LNCAP (cell line): ENCODE results near the gene PSMD6.

Experiments
- TF ChIP-seq, protein P1 (sequence below): fragments of 450-650 bp; IDR thresholded peaks from 2 replicates; pipeline ENCODE4 v1.5.1; 2017; ENCODE audit warnings: mild to moderate bottlenecking

The PSMD6 gene

DNA sequence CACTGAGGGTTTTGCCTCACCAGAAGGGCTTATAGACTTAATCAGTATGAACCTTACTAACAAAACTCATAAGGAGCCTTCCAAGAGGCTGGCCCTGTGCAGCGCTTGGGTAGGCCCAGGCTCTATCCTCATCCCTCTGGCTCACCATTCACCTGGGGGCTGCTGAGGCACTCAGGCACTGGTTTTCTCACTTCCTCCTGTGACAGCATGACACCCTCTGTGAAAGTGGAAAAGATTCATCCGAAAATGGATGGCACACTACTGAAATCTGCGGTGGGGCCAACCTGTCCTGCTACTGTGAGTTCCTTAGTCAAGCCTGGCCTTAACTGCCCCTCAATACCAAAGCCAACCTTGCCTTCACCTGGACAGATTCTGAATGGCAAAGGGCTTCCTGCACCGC, 41.3 kb downstream of the PSMD6 start:
- TF ChIP-seq, protein P1, sequence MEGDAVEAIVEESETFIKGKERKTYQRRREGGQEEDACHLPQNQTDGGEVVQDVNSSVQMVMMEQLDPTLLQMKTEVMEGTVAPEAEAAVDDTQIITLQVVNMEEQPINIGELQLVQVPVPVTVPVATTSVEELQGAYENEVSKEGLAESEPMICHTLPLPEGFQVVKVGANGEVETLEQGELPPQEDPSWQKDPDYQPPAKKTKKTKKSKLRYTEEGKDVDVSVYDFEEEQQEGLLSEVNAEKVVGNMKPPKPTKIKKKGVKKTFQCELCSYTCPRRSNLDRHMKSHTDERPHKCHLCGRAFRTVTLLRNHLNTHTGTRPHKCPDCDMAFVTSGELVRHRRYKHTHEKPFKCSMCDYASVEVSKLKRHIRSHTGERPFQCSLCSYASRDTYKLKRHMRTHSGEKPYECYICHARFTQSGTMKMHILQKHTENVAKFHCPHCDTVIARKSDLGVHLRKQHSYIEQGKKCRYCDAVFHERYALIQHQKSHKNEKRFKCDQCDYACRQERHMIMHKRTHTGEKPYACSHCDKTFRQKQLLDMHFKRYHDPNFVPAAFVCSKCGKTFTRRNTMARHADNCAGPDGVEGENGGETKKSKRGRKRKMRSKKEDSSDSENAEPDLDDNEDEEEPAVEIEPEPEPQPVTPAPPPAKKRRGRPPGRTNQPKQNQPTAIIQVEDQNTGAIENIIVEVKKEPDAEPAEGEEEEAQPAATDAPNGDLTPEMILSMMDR = no peak

DNA sequence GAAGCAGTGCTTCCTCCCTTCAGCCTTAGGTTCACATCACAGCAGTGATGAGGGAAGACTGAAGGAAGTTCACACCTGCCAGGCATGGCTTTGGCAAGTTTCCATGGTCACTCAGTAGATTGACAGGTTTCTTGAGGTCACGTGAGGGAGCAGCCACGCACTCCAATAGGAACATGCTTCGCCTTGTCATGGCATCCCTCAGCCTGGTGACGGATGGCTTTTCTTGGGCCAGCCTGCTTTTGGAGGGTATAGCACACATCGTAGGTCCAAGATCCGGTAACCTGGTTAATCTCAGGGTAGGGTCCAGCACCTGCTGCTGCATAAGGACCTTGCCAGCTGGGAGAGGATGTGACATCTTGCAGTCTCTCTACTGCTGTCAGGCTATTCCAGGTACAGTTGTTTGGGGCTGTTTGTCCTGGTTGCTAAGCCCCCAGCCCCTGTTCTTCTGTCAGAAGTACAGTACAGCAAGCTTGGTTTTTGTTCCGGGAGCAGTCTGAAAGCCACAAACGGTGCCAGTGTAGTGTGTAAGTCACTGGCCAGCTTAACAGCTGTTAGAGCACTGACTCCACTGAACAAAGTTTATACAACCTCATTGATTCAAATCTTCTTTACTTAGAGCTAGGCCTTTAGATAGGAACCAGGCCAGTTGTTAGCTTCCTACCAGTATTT, 42.3 kb downstream of the PSMD6 start:
- TF ChIP-seq, protein P1 = no peak

DNA sequence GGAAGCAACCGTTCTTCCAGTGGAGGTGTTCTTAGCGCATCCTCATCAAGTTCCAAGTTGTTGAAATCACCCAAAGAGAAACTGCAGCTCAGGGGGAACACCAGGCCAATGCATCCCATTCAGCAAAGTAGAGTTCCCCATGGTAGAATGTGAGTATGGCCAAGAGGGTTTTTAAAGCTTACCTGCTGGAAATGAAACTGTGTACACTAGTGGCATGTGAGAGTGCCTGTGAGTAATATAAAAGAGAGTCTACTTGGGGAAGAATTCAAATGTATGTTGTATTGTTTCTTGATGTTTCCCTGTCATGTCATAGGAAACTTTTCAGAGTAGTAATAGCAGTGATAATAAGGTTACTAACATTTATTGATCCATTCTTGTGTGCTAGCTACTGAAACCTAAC, 43.3 kb downstream of the PSMD6 start:
- TF ChIP-seq, protein P1 = no peak

DNA sequence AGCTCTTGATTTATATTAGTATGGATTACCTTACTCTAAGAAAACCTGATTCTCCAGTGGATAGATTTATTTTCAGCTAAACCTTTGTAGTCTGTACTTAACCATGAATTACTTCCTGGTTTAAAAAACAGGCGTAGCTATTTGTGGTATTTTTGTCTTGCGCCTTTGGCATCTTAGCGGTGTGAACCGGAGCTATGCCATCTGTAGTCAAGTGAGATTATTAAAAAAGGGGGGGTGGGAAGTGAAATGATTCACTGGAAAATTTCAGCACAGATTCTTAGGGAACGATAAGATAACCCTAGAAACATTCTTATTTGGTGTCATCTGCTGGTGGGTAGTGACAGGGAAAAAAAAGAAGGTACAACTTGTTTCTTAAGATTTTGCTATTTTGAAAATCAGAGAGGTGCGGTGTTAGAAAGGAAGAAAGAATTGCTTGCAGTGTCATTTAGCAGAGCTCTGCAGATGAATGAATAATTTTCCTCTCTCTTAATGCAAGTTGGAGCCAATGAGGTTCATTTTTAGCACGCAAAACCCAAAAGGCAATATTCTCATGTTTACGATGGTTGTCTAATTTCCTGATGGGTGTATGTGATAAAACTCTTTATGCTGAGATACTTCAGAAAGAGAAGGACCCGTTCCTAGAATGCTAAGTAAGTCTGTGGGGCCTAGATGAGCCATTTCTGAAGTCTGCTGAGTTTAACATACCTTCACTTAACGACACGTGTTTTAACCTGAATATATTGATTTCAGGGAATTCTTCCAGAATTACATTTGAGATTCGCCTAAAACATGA, 44.0 kb downstream of the PSMD6 start:
- TF ChIP-seq, protein P1 = no peak

DNA sequence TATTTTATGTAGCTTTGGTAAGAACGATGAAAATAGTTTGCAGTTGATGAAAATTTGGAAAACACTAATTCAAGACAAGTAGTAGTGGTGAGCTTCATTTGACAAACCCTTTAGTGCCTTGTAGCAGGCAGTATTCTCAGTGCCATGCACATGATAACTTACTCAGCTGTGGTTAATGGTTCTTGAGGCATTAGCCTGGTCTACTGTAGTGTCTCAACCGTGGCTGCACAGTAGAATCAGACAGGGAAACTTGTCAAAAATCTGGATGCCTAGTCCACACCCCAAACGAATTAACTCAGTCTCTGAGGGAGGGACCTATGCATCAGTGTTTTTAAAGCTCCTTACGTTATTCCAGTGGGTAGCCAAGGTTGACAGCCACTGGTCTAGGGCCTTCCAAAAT, 45.4 kb downstream of the PSMD6 start:
- TF ChIP-seq, protein P1 = no peak

DNA sequence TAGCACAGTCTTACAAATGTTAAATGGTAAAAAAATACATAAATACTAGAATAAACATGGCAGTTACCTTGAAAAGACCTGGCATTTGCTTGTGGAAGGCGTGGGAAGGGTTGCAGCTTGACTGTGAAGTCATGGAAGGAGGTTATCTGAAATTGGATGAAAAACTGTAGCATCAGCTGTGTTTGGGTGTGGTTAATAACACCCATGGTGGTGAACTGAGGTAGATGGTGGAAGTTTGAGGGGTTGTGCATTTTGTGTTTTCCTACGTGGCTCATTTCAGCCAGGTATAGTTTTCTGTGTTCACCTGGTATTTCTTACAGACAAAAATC, 46.5 kb downstream of the PSMD6 start:
- TF ChIP-seq, protein P1 = no peak

DNA sequence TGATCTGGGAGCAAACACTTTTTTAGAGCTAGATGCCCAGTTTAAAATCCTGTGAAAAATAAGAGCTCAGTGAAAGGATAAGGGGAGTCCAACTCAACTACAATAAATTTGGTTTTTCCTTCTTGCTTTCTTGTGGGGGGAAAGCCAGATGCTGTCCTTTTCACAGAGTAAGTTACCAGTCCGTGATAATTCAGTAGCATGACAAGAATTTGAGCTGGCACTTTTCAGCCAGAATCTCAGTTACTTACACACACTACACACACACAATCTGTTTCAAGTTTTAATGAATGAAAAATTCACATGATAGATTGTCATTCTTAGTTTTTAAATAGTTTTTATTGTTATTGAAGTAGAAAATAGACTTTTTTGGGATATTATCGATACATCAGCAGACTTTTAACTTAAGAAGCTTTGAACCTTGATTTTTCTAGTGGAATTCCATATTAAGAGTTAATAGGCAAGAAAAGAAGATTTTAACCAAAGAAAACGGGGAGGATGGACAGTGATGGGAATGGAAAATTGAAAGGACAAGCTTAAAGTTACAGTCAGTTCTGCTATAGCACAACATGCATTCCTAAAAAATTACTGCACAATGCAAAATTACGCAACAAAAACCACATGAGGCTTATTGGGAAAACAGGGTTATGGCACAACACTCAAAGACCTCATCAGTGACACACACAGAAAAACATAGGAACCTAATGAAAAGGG, 47.0 kb downstream of the PSMD6 start:
- TF ChIP-seq, protein P1 = no peak
